ENCODE data around the gene GCA. TPM values are rescaled to one million over a fixed set of nuclear protein-coding genes. Genes with fewer than 3 reads are reported as not detected.
A peak's percentile ranks its signal among the peaks of the same experiment; 100 is the strongest.

Gene GCA
- total and polyA plus RNA-seq, 7 experiments from 2014 or later, result 10.9 to 56.3 (median 16.4) TPM

- CTCF ChIA-PET, result interaction anchor here (0.8 kb wide), 1 partner anchor 36 kb away, joined by 4 read pairs; no protein-coding TSS in a partner anchor
- Mint-ChIP-seq H3K27ac (no peak overlapping the region), H3K4me1 (no peaks in the 10 kb centered on the region), H3K4me3 (no peak overlapping the region), H3K27me3 (peaks cover 0 to 2% (median 0%) of the 10 kb centered on the region in 5 donors), H3K36me3 (no peaks in the 10 kb centered on the region), H3K9me3 (no peaks in the 10 kb centered on the region)
- no peaks in the 10 kb centered on the region for H3K4me1 ChIP-seq (ENCODE audit: control insufficient read depth in 2 of 2, insufficient read depth in 2 of 2, low read length in 2 of 2)
- ATAC-seq, result no peak
- POLR2A ChIA-PET, result no interaction called here
- no peaks in the 10 kb centered on the region for H3K36me3 ChIP-seq (ENCODE audit: control insufficient read depth in 2 of 3, insufficient read depth in 3 of 3, low read length in 3 of 3)
- no peaks in the 10 kb centered on the region for H3K27me3 ChIP-seq (ENCODE audit: control insufficient read depth in 2 of 2, insufficient read depth in 2 of 2, low read length in 2 of 2)
- no peak for DNase-seq
- H3K9me3 ChIP-seq (ENCODE audit: control insufficient read depth in 2 of 3, low read length in 3 of 3), result no peaks in the 10 kb centered on the region
- H3K4me3 ChIP-seq (ENCODE audit: low read length), result no peak overlapping the region
- intact Hi-C loops (cut with micrococcal nuclease), result no loop called here
- H3K27ac ChIP-seq (ENCODE audit: low read depth, low read length), result no peak overlapping the region
These were observed 6.1 kb upstream of the GCA start for GRCh38 chr2:162337868-162338267.

DNA sequence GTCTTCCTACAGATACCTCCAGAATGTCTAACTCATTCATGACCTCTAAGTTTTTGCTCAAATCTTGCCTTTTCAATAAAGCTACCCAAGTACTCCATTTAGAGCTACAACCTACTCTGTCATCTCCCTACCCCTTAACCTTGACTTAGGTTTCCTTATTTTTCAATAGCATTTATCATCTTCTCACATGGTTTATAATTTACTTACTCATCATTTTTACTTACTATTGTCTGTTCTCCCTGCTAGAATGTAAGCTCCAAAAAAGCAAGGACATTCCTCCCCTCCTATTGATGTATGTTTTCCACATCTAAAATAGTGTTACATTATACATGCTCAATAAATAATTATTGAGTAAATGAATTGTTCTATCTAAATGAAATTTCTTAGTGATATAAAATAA is 3.1 kb upstream of the GCA start:
- Histone ChIP-seq H3K4me1 (ENCODE audit: control insufficient read depth in 2 of 2, insufficient read depth in 2 of 2, low read length in 2 of 2) (peaks cover 4 to 5% of the 10 kb centered on the region in 2 donors), H3K9me3 (ENCODE audit: control insufficient read depth in 2 of 3, low read length in 3 of 3) (no peaks in the 10 kb centered on the region), H3K27ac (ENCODE audit: low read depth, low read length) (no peak overlapping the region), H3K36me3 (ENCODE audit: control insufficient read depth in 2 of 3, insufficient read depth in 3 of 3, low read length in 3 of 3) (no peaks in the 10 kb centered on the region), H3K27me3 (ENCODE audit: control insufficient read depth in 2 of 2, insufficient read depth in 2 of 2, low read length in 2 of 2) (no peaks in the 10 kb centered on the region), H3K4me3 (ENCODE audit: low read length) (no peak overlapping the region)
- no peak for DNase-seq
- no peaks in the 10 kb centered on the region for H3K9me3 Mint-ChIP-seq
- peaks cover 0 to 17% (median 15%) of the 10 kb centered on the region in 7 donors for H3K4me1 Mint-ChIP-seq
- POLR2A ChIA-PET, result no interaction called here
- peaks cover 0 to 9% (median 0%) of the 10 kb centered on the region in 5 donors for H3K27me3 Mint-ChIP-seq
- intact Hi-C loops (cut with micrococcal nuclease), result loop anchor here in 1 of 2 donors (5.0 to 10.0 kb wide), 6 partner anchors 329 to 1846 kb away; partner anchors contain the start of genes PSMD14 and RBMS1
- no peaks in the 10 kb centered on the region for H3K36me3 Mint-ChIP-seq
- H3K4me3 Mint-ChIP-seq, result no peak overlapping the region
- no peak for ATAC-seq
- CTCF ChIA-PET, result no interaction called here
- no peak overlapping the region for H3K27ac Mint-ChIP-seq

DNA sequence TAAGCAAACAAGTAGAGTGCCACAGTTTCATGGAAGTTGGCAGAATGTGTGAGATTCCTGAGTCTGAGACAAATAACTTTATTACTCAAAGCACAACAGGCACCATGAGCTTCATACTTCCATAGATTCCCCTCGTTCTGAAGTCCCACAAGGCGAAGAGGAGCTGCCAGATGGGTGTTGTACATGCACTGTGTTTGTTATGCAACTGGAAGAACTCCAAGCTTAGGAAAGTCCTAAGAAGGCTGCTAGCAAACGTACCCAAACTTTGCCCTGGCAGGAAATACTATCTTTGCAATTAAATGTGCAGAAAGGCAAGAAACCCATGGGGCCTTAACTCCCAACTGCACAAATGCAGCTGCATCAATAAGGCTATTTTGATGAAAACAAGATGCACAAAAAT is 1.6 kb upstream of the GCA start:
- Mint-ChIP-seq H3K4me1 (peaks cover 0 to 21% (median 19%) of the 10 kb centered on the region in 7 donors), H3K9me3 (no peaks in the 10 kb centered on the region), H3K4me3 (no peak overlapping the region), H3K36me3 (no peaks in the 10 kb centered on the region), H3K27me3 (peaks cover 0 to 9% (median 0%) of the 10 kb centered on the region in 5 donors), H3K27ac (no peak overlapping the region)
- ChIA-PET CTCF (no interaction called here), POLR2A (interaction anchor here (0.5 to 2.4 kb wide), 2 partner anchors 13 to 23 kb away, joined by 3 to 12 read pairs; partner anchors contain the start of gene IFIH1)
- Histone ChIP-seq H3K27me3 (ENCODE audit: control insufficient read depth in 2 of 2, insufficient read depth in 2 of 2, low read length in 2 of 2) (no peaks in the 10 kb centered on the region), H3K36me3 (ENCODE audit: control insufficient read depth in 2 of 3, insufficient read depth in 3 of 3, low read length in 3 of 3) (no peaks in the 10 kb centered on the region), H3K4me3 (ENCODE audit: low read length) (no peak overlapping the region), H3K9me3 (ENCODE audit: control insufficient read depth in 2 of 3, low read length in 3 of 3) (no peaks in the 10 kb centered on the region), H3K4me1 (ENCODE audit: control insufficient read depth in 2 of 2, insufficient read depth in 2 of 2, low read length in 2 of 2) (peaks cover 4 to 5% of the 10 kb centered on the region in 2 donors), H3K27ac (ENCODE audit: low read depth, low read length) (no peak overlapping the region)
- DNase-seq, result no peak
- ATAC-seq, result no peak
- intact Hi-C loops (cut with micrococcal nuclease), result loop anchor here (2.0 to 10.0 kb wide), 7 partner anchors 330 to 1848 kb away; partner anchors contain the start of genes PSMD14 (in 2 of the 2) and RBMS1 (in 1 of the 2)

DNA sequence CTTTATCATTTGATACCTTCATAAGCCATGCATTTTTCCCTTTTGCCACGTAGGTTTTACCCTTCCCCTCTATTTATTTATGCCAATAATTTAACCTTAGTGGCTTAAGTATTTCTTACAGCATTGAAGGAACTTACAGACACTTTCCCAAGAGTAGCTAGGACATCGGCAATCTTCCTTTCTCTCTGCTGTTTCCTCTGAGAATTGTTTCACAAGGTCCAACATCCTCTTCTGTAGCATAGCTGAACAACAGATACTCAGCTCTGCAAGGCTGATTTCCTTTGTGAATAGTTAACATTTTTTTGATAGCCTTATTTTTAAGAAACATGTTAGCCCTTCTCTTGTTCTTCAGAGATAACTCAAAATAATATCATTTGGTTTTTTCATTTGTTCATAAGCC is 1.1 kb upstream of the GCA start:
- Mint-ChIP-seq H3K4me1 (peaks cover 0 to 21% (median 19%) of the 10 kb centered on the region in 7 donors), H3K9me3 (no peaks in the 10 kb centered on the region), H3K27me3 (peaks cover 0 to 9% (median 0%) of the 10 kb centered on the region in 5 donors), H3K27ac (no peak overlapping the region), H3K36me3 (no peaks in the 10 kb centered on the region), H3K4me3 (peak overlapping the region in 2 of 10 donors; percentile 87 to 96)
- peaks cover 4 to 5% of the 10 kb centered on the region in 2 donors for H3K4me1 ChIP-seq (ENCODE audit: control insufficient read depth in 2 of 2, insufficient read depth in 2 of 2, low read length in 2 of 2)
- ATAC-seq (no peak), DNase-seq (no peak)
- POLR2A ChIA-PET, result interaction anchor here (2.4 kb wide), 1 partner anchor 24 kb away, joined by 12 read pairs; the partner anchor contains the start of gene IFIH1
- H3K27ac ChIP-seq (ENCODE audit: low read depth, low read length), result no peak overlapping the region
- H3K9me3 ChIP-seq (ENCODE audit: control insufficient read depth in 2 of 3, low read length in 3 of 3), result no peaks in the 10 kb centered on the region
- CTCF ChIA-PET, result no interaction called here
- intact Hi-C loops (cut with micrococcal nuclease), result loop anchor here (1.0 to 10.0 kb wide), 8 partner anchors 9 to 1848 kb away; partner anchors contain the start of genes PSMD14 (in 2 of the 2) and RBMS1 (in 1 of the 2)
- no peaks in the 10 kb centered on the region for H3K27me3 ChIP-seq (ENCODE audit: control insufficient read depth in 2 of 2, insufficient read depth in 2 of 2, low read length in 2 of 2)
- no peak overlapping the region for H3K4me3 ChIP-seq (ENCODE audit: low read length)
- H3K36me3 ChIP-seq (ENCODE audit: control insufficient read depth in 2 of 3, insufficient read depth in 3 of 3, low read length in 3 of 3), result no peaks in the 10 kb centered on the region

GRCh38 chr2:162343492-162343823 is 474 bp upstream of the GCA start:
- H3K27ac ChIP-seq (ENCODE audit: low read depth, low read length), result peak overlapping the region; percentile 25
- ATAC-seq (no peak), DNase-seq (no peak)
- H3K9me3 ChIP-seq (ENCODE audit: control insufficient read depth in 2 of 3, low read length in 3 of 3), result no peaks in the 10 kb centered on the region
- peaks cover 0 to 9% (median 0%) of the 10 kb centered on the region in 5 donors for H3K27me3 Mint-ChIP-seq
- intact Hi-C loops (cut with micrococcal nuclease), result loop anchor here (1.0 to 10.0 kb wide), 8 partner anchors 9 to 1849 kb away; partner anchors contain the start of genes PSMD14 (in 2 of the 2) and RBMS1 (in 1 of the 2)
- peak overlapping the region; percentile 87 for H3K4me3 ChIP-seq (ENCODE audit: low read length)
- peak overlapping the region; percentile 48 to 92 (median 81) for H3K27ac Mint-ChIP-seq
- ChIA-PET POLR2A (interaction anchor here (2.4 kb wide), 1 partner anchor 25 kb away, joined by 12 read pairs; the partner anchor contains the start of gene IFIH1), CTCF (interaction anchor here (0.9 kb wide), 1 partner anchor 43 kb away, joined by 4 read pairs; no protein-coding TSS in a partner anchor)
- H3K36me3 ChIP-seq (ENCODE audit: control insufficient read depth in 2 of 3, insufficient read depth in 3 of 3, low read length in 3 of 3), result no peaks in the 10 kb centered on the region
- peaks cover 4 to 5% of the 10 kb centered on the region in 2 donors for H3K4me1 ChIP-seq (ENCODE audit: control insufficient read depth in 2 of 2, insufficient read depth in 2 of 2, low read length in 2 of 2)
- H3K4me3 Mint-ChIP-seq, result peak overlapping the region; percentile 78 to 96 (median 91)
- H3K9me3 Mint-ChIP-seq, result no peaks in the 10 kb centered on the region
- peaks cover 0 to 21% (median 19%) of the 10 kb centered on the region in 7 donors for H3K4me1 Mint-ChIP-seq
- no peaks in the 10 kb centered on the region for H3K27me3 ChIP-seq (ENCODE audit: control insufficient read depth in 2 of 2, insufficient read depth in 2 of 2, low read length in 2 of 2)
- H3K36me3 Mint-ChIP-seq, result no peaks in the 10 kb centered on the region

DNA sequence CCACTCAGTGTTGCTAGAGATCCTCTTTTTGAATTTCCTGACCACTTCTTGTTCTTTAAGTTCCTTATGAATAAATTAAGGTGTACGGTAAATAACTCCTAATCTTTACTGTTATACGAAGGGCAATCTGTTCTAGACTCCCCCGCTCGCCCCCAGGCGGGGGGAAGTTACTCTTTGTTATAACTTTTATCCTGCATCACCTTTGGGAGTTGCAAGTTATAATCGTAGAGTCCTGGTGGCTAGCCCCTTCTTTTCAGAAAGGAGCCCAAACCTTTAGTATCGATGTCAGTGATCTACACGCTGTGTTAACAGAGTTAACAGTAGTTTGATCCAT is 652 bp downstream of the GCA start:
- no peak for ATAC-seq
- Mint-ChIP-seq H3K4me3 (peak overlapping the region; percentile 78 to 96 (median 91)), H3K27ac (peak overlapping the region; percentile 68 to 92 (median 81)), H3K4me1 (peaks cover 0 to 21% (median 19%) of the 10 kb centered on the region in 7 donors), H3K9me3 (no peaks in the 10 kb centered on the region), H3K36me3 (peaks cover 0 to 4% (median 0%) of the 10 kb centered on the region in 5 donors), H3K27me3 (peaks cover 0 to 9% (median 0%) of the 10 kb centered on the region in 5 donors)
- Histone ChIP-seq H3K4me1 (ENCODE audit: control insufficient read depth in 2 of 2, insufficient read depth in 2 of 2, low read length in 2 of 2) (peaks cover 4 to 5% of the 10 kb centered on the region in 2 donors), H3K27me3 (ENCODE audit: control insufficient read depth in 2 of 2, insufficient read depth in 2 of 2, low read length in 2 of 2) (no peaks in the 10 kb centered on the region), H3K27ac (ENCODE audit: low read depth, low read length) (peak overlapping the region; percentile 53), H3K4me3 (ENCODE audit: low read length) (peak overlapping the region; percentile 87), H3K9me3 (ENCODE audit: control insufficient read depth in 2 of 3, low read length in 3 of 3) (no peaks in the 10 kb centered on the region), H3K36me3 (ENCODE audit: control insufficient read depth in 2 of 3, insufficient read depth in 3 of 3, low read length in 3 of 3) (no peaks in the 10 kb centered on the region)
- peak in 3 of 9 donors; percentile 10 to 24 (median 17) for DNase-seq
- intact Hi-C loops (cut with micrococcal nuclease), result loop anchor here (1.0 to 10.0 kb wide), 10 partner anchors 10 to 1850 kb away; partner anchors contain the start of genes IFIH1 (in 2 of the 2), PSMD14 (in 1 of the 2), RBMS1 (in 1 of the 2) and TANK (in 1 of the 2)
- POLR2A ChIA-PET, result no interaction called here
- CTCF ChIA-PET, result interaction anchor here (0.7 kb wide), 1 partner anchor 9 kb away, joined by 3 read pairs; no protein-coding TSS in a partner anchor
